K562 (cell line): Measurements from ENCODE around the gene AFF2. TPM values are rescaled to one million over a fixed set of nuclear protein-coding genes. Genes with fewer than 3 reads are reported as not detected.

Source experiments
- ATAC-seq: fragments of 200-7000 bp; cut with Tn5 transposase; 3 replicates; pipeline ENCODE4 v1.9.1; 2020; ENCODE audit warnings: moderate library complexity
- BruUV-seq: library from RNA; stranded (reverse); fragments of 400-500 nt; replicated peaks from 2 replicates; lab custom pipeline; 2021; lab: Mats Ljungman, UMichigan
- CTCF ChIA-PET: fragments of 300-600 bp; formaldehyde crosslinking; extraction: SDS; loops from one replicate; lab custom pipeline; 2021; ENCODE audit warnings: low intra/inter-chr PET ratio; lab: Yijun Ruan, JAX
- POLR2A ChIA-PET: fragments of 300-600, 350-650 bp; sonication (Branson Sonifier 250); formaldehyde crosslinking; extraction: SDS; loops from one replicate; lab custom pipeline; 2021; ENCODE audit warnings: antibody characterized with exemption, inconsistent platforms; lab: Yijun Ruan, JAX
- DNase-seq, 4 experiments: peaks; one replicate each; pipeline versions ENCODE4 v3.0.0 to v3.0.0-alpha.2; 2011 to 2018; ENCODE audit warnings: low spot score in 3 of 4, mixed read lengths in 3 of 4; ENCODE audit errors: extremely low read depth in 1 of 4
- FAIRE-seq: peaks from 2 replicates; lab custom pipeline; 2011; peaks lifted over from hg19 to GRCh38; lab: Jason Lieb, UNC
- H2AFZ ChIP-seq: 2 replicates; pipeline ENCODE4 v1.6.0; 2011; ENCODE audit warnings: low read depth, low read length, control low read depth, inconsistent platforms
- H3K27ac ChIP-seq: fragments of 200-600 bp; 3 replicates; pipeline ENCODE4 v1.8.0; 2011; ENCODE audit warnings: low read depth, mild to moderate bottlenecking, control low read depth, inconsistent platforms, low read length, moderate library complexity, mixed read lengths; ENCODE audit errors: extremely low read depth
- H3K27me3 ChIP-seq, 2 experiments: fragments of 300-600 bp in 1 of 2; 2 replicates in 1 of 2; 3 replicates in 1 of 2; pipeline versions ENCODE4 v1.6.0 to v1.8.0; 2011; ENCODE audit warnings: inconsistent platforms in 2 of 2, low read length in 2 of 2, mild to moderate bottlenecking in 1 of 2, mixed read lengths in 1 of 2, moderate library complexity in 1 of 2; ENCODE audit not compliant: control insufficient read depth in 2 of 2, insufficient read depth in 2 of 2
- H3K36me3 ChIP-seq: fragments of 300-600 bp; 3 replicates; pipeline ENCODE4 v1.8.0; 2011; ENCODE audit warnings: mild to moderate bottlenecking, low read length, inconsistent platforms; ENCODE audit not compliant: control insufficient read depth, insufficient read depth
- H3K4me1 ChIP-seq, 2 experiments: fragments of 200-600 bp in 1 of 2; replicated peaks in 1 of 2; 2 replicates in 1 of 2; 3 replicates in 1 of 2; pipeline versions ENCODE4 v1.5.1 to v1.8.0; 2011; ENCODE audit warnings: inconsistent platforms in 2 of 2, low read length in 2 of 2, mild to moderate bottlenecking in 1 of 2, mixed read lengths in 1 of 2, moderate library complexity in 1 of 2; ENCODE audit not compliant: control insufficient read depth in 2 of 2, insufficient read depth in 2 of 2
- H3K4me2 ChIP-seq: 2 replicates; pipeline ENCODE4 v1.6.1; 2011; ENCODE audit warnings: low read length, control low read depth, inconsistent platforms, mixed read lengths; ENCODE audit not compliant: insufficient read depth
- H3K4me3 ChIP-seq: fragments of 200-600 bp; sonication (generic), shearing (Covaris generic); 2 replicates; pipeline ENCODE4 v1.5.1; 2016; ENCODE audit warnings: control low read depth, inconsistent platforms
- H3K79me2 ChIP-seq: fragments of 200-600 bp; 3 replicates; pipeline ENCODE4 v1.8.0; 2011; ENCODE audit warnings: low read length, inconsistent platforms; ENCODE audit not compliant: control insufficient read depth, insufficient read depth
- H3K9ac ChIP-seq, 2 experiments: 2 replicates each; pipeline versions ENCODE4 v1.6.0 to v1.6.1; 2011; ENCODE audit warnings: low read depth in 2 of 2, low read length in 2 of 2, control low read depth in 1 of 2, inconsistent platforms in 1 of 2, mild to moderate bottlenecking in 1 of 2, mixed read lengths in 1 of 2; ENCODE audit not compliant: insufficient read depth in 1 of 2
- H3K9me1 ChIP-seq: one replicate; pipeline ENCODE4 v1.6.0; 2011; ENCODE audit warnings: inconsistent platforms, mild to moderate bottlenecking, low read length, moderate library complexity; ENCODE audit not compliant: control insufficient read depth, insufficient read depth
- H3K9me3 ChIP-seq: replicated peaks from 2 replicates; pipeline ENCODE4 v1.5.1; 2011; ENCODE audit warnings: low read depth, low read length, inconsistent platforms; ENCODE audit not compliant: control insufficient read depth, insufficient read depth
- H4K20me1 ChIP-seq: replicated peaks from 2 replicates; pipeline ENCODE4 v1.6.1; 2011; ENCODE audit warnings: low read length, inconsistent platforms, mixed read lengths; ENCODE audit not compliant: control insufficient read depth, insufficient read depth
- PTBP1 ChIP-seq: fragments of 200-400 bp; formaldehyde crosslinking; IDR thresholded peaks from 2 replicates; pipeline ENCODE4 v1.6.1; 2017; ENCODE audit warnings: low read depth, low read length
- RBFOX2 ChIP-seq: fragments of 200-400 bp; formaldehyde crosslinking; IDR thresholded peaks from 2 replicates; pipeline ENCODE4 v1.6.1; 2017; ENCODE audit warnings: low read depth, mild to moderate bottlenecking, low read length, moderate library complexity
- SETDB1 ChIP-seq: IDR thresholded peaks from one replicate; pipeline ENCODE4 v1.6.1; 2012; ENCODE audit warnings: low read length, control low read depth, inconsistent platforms
- ZNF668 ChIP-seq: fragments of 250-450 bp; sonication (Bioruptor Pico); IDR thresholded peaks from 2 replicates; pipeline ENCODE4 v1.8.0; 2022; ENCODE audit warnings: mild to moderate bottlenecking, inconsistent platforms
- ZNF717 ChIP-seq: fragments of 250-450 bp; sonication (Bioruptor Pico); IDR thresholded peaks from 2 replicates; pipeline ENCODE4 v1.5.0; 2021
- ZZZ3 ChIP-seq: fragments of 450-650 bp; IDR thresholded peaks from 2 replicates; pipeline ENCODE4 v1.6.1; 2016; ENCODE audit warnings: antibody characterized with exemption, mild to moderate bottlenecking, moderate library complexity
- WGBS: fragments of 100-300 bp; shearing (Covaris generic); methylation state at CpG from one replicate; pipeline ENCODE4 v1.1.6; 2016; ENCODE audit warnings: low coverage, mixed read lengths; ENCODE audit not compliant: insufficient coverage; ENCODE audit errors: missing lambda C conversion rate; 5-methylcytosine and 5-hydroxymethylcytosine counted together
- in situ Hi-C: fragments of 300-500 bp; cut with MboI; formaldehyde crosslinking; loops from 4 replicates; pipeline ENCODE4 v1.15.0; 2018; ENCODE audit warnings: inconsistent platforms, mixed read lengths
- intact Hi-C: fragments of 100-400 bp; cut with micrococcal nuclease; formaldehyde crosslinking; loops from 2 replicates; pipeline ENCODE4 v1.14.2; 2022
- polyA plus RNA-seq, 8 experiments: library from polyadenylated mRNA; depleted of rRNA in 4 of 8; stranded (reverse) in 5 of 8; unstranded in 3 of 8; fragments of >200 nt; fragmentation: Nextera tagmentation in 2 of 8; fragmentation: Illumina TruSeq in 1 of 8; extraction: Ambion mirVana in 2 of 8; extraction: Trizol in 1 of 8; gene quantifications; 2 replicates each; pipeline versions ENCODE4 v1.2.1 to v1.2.3, GENCODE V29; 2011 to 2014; ENCODE audit warnings: inconsistent platforms in 1 of 8, missing spikeins in 1 of 8
- total RNA-seq, 7 experiments: library from RNA; depleted of rRNA in 6 of 7; stranded (reverse); fragments of >200 nt in 6 of 7; fragmentation: Illumina TruSeq in 2 of 7; extraction: Trizol in 2 of 7; gene quantifications; 2 replicates each; pipeline versions ENCODE4 v1.2.1 to v1.2.3, GENCODE V29; 2011 to 2021; ENCODE audit warnings: low replicate concordance in 1 of 7

Gene AFF2
- total and polyA plus RNA-seq, 9 of the 15 experiments (the other 6 are each of a cell fraction or from before 2014, with no cell fraction given) = 0.01 to 0.20 (median 0.07) TPM

DNA sequence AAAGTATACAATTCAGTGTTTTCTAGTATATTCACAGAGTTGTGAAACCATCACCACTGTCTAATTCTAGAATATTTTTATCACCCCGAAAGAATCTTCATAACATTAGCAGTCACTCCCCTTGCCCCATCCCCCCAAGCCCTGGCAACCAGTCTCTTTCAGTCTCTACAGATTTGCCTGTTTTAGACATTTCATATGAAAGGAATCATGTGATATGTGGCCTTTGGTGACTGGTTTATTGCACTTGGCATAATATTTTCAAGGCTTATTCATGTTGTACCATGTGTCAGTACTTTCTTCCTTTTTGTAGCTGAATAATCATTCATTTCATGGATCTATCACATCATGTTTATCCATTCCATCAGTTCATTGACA is 371.7 kb downstream of the AFF2 start:
- H3K79me2 ChIP-seq = no peaks in the 10 kb centered on the region
- no peak for FAIRE-seq

DNA sequence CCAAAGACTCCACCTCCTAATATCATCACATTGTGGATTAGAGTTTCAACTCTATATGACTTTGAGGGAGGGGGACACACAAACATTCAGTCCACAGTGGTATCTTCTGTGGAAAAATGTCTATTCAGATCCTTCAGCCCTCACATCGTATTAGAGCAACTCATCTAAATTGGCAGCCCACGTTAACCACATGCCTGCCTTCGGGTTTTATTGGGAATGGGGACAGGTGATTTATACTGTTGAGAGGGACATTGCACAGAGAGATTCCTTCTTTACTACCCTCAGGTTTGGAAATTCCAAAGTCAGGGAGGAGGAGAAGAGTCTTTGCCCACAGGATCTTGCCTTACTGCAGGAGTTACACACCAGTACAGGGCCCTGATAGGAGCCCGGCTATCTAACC is 372.5 kb downstream of the AFF2 start:
- H3K4me3 ChIP-seq = no peak overlapping the region
- no peaks in the 10 kb centered on the region for H3K9me3 ChIP-seq
- no peak overlapping the region for H3K9ac ChIP-seq
- no peak for ATAC-seq
- POLR2A ChIA-PET = no interaction called here
- no peak overlapping the region for H2AFZ ChIP-seq
- H3K4me2 ChIP-seq = no peak overlapping the region
- CTCF ChIA-PET = no interaction called here
- TF ChIP-seq ZNF668 (CRISPR knock-in tag) (no peak), ZNF717 (CRISPR knock-in tag) (no peak), PTBP1 (no peak), SETDB1 (no peak)
- TF ChIP-seq, all 486 proteins: peak for 0
- intact Hi-C loops = no loop called here
- no TSS peak for BruUV-seq
- Histone ChIP-seq H3K79me2 (no peaks in the 10 kb centered on the region), H3K27ac (no peak overlapping the region), H3K9me1 (no peaks in the 10 kb centered on the region), H3K4me1 (no peaks in the 10 kb centered on the region), H4K20me1 (no peaks in the 10 kb centered on the region), H3K36me3 (no peaks in the 10 kb centered on the region), H3K27me3 (no peaks in the 10 kb centered on the region)
- no peak for DNase-seq
- 0% methylated on average over 4 of the region's 4 CpGs for WGBS
- no peak for FAIRE-seq
- in situ Hi-C loops = no loop called here

More for the DNA sequence above, 371.7 kb downstream of the AFF2 start:
- BruUV-seq = no TSS peak
- Histone ChIP-seq H3K9me3 (no peaks in the 10 kb centered on the region), H3K4me2 (no peak overlapping the region), H3K4me3 (no peak overlapping the region), H2AFZ (no peak overlapping the region), H4K20me1 (no peaks in the 10 kb centered on the region), H3K27me3 (no peaks in the 10 kb centered on the region), H3K9ac (no peak overlapping the region), H3K9me1 (no peaks in the 10 kb centered on the region), H3K4me1 (no peaks in the 10 kb centered on the region), H3K36me3 (no peaks in the 10 kb centered on the region), H3K27ac (no peak overlapping the region)
- ChIA-PET POLR2A (no interaction called here), CTCF (no interaction called here)
- TF ChIP-seq ZZZ3 (no peak), RBFOX2 (no peak)
- 0% methylated on average over 1 of the region's 1 CpG for WGBS
- in situ Hi-C loops (no loop called here), intact Hi-C loops (no loop called here)
- no peak for DNase-seq
- ATAC-seq = no peak
